HG03354 (cell line): ENCODE data around the gene NR2E1.

Experiments used
- ATAC-seq: cut with Tn5 transposase; IDR thresholded peaks from one replicate; pipeline ENCODE4 v1.9.1; 2021; ENCODE audit warnings: mild to moderate bottlenecking; ENCODE audit not compliant: unreplicated experiment, poor library complexity, severe bottlenecking

The NR2E1 gene

DNA sequence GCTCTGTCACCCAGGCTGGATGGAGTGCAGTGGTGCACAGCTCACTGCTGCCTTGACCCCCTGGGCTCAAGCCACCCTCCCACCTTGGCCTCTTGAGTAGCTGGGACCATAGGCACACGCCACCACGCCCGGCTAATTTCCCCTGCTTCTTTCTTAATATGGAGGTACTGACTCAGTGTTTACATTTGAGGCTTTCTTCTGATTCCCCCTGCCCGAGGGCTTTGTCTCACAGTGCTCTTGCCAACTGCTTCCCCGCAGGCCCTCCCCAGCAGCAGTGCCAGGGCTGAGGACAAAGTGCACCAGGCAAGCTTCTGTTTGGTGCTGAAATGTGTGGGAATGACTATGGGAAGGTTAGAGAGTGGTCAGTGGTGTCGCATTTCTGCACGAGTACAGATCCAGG, 34.8 kb downstream of the NR2E1 start:
- no peak for ATAC-seq

DNA sequence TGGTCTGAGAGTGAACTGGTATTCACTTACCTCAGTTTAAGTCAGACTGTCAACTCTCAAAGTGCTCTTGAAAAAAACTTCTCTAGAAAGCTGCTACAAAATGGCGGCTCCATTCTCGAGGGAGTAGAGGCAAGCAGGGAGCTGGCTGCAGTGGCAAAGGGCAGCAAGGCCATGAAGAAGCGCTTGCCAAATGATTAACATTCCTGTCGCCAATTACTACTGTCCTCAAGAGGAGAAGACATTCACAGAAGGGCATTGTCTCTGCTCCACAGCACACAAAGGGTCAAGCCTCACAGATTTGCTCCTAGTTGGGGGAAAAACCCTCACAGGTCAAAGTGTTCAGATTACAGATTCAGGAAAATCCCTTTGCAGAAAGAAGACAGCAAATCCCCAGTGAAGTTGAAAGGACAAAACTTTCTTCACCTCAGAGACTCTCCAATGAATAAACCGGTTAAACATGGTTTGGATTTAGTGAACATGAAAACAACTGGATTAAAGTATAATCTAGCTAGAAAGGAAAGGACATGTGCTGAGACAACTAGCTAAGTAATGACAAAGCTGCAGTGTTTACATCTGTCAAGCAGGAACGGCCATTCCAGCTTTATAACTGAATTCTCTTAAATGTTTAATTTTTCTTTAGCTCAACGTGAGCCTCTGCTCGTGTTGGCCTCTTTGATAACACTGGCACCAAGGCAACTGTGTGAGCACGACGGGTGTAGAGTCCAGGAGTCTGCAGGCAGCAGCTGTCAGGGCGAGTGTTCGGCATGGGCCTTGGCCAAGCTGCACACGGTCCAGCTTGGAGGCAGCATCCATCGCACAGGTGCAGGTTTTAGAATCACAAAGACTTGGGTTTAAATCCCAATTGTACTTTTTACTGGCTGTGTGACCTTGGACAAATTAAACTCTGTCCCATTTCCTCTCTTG, 37.6 kb downstream of the NR2E1 start:
- ATAC-seq: no peak

DNA sequence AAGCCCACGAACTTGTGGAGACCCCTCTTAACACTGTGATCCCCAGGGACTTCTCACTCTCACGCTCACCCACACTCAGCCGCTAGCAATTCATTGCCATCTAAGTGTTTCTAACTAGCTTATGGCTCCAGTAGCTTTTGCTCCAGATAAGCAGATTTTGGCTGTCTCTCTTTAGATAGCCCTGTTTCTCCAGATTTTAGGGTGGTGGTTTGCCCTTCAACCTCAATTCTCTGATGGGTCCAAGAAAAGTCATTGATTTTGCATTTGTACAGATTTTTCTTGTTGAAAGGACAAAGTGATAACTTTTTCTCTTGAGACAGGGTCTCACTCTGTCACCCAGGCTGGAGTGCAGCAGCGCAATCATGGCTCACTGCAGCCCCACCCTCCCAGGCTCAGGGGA, 41.2 kb downstream of the NR2E1 start:
- ATAC-seq: no peak

DNA sequence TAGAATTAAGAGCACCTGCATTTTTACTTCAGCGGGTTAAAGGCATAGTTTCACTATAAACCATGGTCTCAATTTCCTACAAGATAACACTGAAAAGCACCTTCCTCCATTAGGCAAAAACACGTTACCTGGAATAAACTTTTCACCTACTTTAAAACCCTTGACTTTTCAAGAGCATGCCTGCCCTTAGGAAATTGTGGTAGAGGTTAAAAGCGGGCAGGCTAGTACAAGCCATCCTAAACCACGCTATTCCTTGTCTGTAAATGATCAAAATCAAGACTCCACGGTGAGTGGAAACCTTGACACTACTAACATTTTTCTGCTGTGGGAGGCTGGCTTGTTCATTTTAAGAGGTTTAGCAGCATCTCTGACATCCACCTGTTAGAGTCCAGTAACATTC, 43.9 kb downstream of the NR2E1 start:
- no peak for ATAC-seq

DNA sequence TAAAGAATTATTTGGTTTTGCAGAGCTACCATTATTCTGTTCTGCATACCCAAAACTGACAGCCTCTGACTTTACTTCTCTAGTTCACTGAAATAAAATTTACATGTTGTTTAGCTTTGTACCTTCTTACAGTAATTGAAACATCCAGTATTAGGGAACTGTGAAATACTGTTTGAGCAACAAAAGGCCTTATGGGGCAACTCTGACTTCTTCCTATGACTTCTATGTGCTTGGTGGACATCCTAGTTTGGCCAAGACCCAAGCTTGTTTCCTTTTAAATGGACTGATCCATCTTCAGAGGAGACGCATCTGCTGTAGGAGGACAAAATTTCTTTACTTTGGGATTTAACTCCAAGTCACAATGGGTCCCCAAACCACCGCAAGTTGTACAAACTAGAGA, 44.7 kb downstream of the NR2E1 start:
- ATAC-seq: no peak

DNA sequence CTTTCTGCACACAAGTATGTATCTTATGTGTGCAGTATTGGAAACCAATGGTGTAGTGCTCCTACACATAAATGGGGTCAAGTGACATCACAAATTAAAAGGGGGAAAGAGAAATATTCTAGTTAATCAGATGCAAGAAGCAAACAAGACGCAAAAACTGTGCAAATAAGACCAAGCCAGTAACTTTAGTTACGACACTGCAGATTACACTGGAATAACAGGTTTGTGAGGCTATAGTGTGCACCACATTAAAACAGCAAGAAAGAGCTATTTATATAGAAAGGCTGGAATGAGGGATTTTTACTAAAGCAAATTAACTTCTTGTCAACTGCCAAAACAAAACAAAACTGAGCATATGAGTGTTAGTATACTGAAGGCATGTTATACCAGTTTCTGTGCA, 45.8 kb downstream of the NR2E1 start:
- no peak for ATAC-seq

DNA sequence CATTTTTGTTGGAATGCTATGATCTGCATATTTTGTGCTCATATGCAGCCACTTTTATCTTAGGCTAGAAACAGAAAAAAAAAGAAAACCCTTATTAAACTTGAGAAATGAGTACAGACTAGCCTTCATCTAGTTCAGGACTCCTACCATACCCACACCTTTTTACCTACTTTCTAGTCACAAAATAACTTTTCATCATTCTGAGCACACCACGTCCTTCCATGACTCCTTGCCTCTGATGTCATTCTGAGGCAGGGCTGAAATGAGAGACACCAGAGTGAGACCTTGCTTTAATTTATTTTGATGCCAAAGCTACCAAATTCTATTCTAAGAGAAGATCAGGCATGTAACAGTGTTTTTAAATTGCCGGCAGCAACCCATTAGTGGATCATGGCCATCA, 56.2 kb downstream of the NR2E1 start:
- ATAC-seq: no peak

DNA sequence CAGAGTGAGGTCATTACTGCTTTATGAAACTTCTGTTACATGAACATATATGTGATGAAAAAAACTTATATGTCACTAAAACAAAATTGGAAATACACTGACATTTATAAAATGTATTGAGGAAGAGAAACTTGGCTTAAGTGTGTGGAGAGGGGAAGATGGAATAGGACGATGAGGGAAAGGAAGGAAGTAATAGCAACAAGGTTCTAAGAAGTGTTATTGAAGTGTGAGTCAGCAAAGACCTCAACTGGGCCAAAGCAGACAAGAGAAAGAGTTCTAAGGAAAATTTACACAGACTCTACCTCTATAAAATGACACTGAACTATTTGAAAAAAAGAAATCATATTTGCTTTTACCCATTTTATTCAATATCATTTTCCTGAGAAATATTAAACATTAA, 56.7 kb downstream of the NR2E1 start:
- ATAC-seq: no peak

DNA sequence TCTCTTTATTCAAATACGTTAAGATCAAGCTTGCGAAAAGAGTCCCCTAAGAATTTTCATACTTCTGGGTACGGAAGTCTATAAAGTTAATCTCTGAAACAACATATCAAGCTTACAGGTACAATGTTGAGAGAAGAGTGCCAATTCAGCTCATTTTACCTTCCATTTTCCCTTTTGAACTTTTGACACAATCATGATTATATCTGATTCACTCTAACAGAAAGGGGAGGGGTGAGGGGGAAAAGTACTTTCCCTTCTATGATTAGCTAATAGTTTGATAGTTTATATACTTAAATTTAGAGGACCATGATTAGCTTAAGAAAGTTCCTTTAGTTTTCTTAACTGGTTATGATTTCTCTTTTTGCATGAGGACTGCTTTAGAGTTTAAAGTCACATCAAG, 61.5 kb downstream of the NR2E1 start:
- no peak for ATAC-seq

DNA sequence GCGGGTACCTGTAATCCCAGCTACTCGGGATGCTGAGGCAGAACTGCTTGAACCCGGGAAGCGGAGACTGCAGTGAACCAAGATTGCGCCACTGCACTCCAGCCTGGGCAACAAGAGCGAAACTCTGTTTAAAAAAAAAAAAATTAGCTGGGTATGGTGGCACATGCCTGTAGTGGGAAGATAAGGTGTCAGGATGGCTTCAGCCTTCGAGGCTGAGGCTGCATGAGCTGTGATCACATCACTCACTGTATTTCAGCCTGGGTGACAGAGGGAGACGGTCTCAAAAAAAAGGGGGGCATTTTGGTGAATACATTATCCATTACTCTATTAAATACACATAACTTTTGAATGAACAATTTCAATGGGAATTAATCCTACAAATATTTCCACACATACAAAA, 62.6 kb downstream of the NR2E1 start:
- ATAC-seq: no peak

DNA sequence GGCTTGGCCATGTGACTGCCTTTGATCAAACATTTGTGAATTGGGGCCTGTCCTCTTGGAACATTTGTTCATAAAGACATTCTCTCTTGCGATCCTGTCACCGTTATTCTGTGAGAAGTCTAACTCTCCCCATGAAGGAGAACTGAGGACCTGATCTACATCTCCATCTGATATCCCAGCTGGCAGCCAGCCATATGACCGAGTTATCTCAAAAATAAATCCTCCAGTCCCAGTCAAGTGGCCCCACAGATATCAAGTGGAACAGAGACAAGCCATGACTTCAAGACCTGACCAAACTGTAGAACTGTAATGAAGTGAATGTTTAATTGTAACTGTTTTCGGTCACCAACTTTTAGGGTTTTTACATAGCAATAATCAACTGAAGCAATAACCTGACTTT, 69.3 kb downstream of the NR2E1 start:
- no peak for ATAC-seq

DNA sequence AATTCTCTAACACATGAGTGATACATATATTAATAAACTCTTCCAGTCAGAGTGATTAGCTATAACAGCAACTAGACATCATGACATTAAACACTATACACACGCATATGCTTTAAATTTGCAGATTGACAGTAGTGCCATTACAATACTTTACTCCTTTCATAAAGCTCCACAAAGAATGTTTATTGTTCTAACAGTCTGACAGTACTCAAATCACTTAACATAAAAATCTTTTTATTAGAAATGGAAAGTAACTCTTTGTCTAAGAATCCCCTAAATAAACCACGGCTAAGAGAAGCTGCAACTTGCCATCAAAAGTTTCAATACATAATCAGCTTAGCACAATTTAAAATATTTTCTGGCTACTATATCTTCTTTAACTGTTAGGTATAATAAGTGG, 71.0 kb downstream of the NR2E1 start:
- no peak for ATAC-seq

DNA sequence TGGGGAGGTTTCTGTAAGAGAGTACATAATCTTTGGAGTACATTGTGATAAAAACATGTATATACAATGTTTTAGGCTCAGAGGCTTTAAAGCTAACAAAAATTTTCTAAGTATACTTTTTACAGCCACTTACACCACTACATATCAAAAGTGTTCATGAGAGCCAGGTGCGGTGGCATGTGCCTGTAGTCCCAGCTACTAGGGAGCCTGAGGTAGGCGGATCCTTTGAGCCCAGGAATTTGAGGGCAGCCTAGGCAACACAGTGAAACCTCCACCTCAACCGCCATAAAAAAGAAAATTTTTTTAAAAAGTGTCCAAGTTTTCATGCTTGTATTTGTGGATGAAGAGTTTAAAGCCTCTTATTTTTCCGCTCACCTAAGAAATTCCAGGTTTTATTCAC, 72.5 kb downstream of the NR2E1 start:
- no peak for ATAC-seq
